Ovary (tissue), 9 donors: ENCODE data around the gene HDAC1. TPM values are rescaled to one million over a fixed set of nuclear protein-coding genes. Genes with fewer than 3 reads are reported as not detected.

Experiments used
- DNase-seq, 5 donors: peaks; one replicate each; pipeline ENCODE4 v3.0.0-alpha.2; 2019 to 2020
- H3K27ac ChIP-seq, 2 donors: fragments of 200-600 bp; one replicate each; pipeline versions ENCODE4 v1.5.1 to v1.8.0; 2019 to 2022
- H3K27me3 ChIP-seq: fragments of 200-600 bp; one replicate; pipeline ENCODE4 v1.8.0; 2022
- H3K36me3 ChIP-seq: fragments of 200-600 bp; sonication (generic); one replicate; pipeline ENCODE4 v1.5.1; 2019
- H3K4me1 ChIP-seq: one replicate; pipeline ENCODE4 v1.8.1; 2013; ENCODE audit warnings: mild to moderate bottlenecking, moderate library complexity; ENCODE audit not compliant: insufficient read depth
- H3K4me3 ChIP-seq: fragments of 200-600 bp; sonication (generic); one replicate; pipeline ENCODE4 v1.5.1; 2017
- H3K9me3 ChIP-seq, 2 donors: fragments of 200-600 bp in 1 of 2; sonication (generic) in 1 of 2; one replicate each; pipeline versions ENCODE4 v1.5.1 to v1.8.1; 2013 to 2019; ENCODE audit warnings: mild to moderate bottlenecking in 1 of 2, moderate library complexity in 1 of 2
- EP300 ChIP-seq: sonication (generic); formaldehyde crosslinking; IDR thresholded peaks from one replicate; pipeline ENCODE4 v1.6.1; 2017; ENCODE audit warnings: antibody characterized with exemption
- POLR2A ChIP-seq: fragments of 450-650 bp; IDR thresholded peaks from one replicate; pipeline ENCODE4 v1.6.1; 2017; ENCODE audit warnings: antibody characterized with exemption, mild to moderate bottlenecking, moderate library complexity
- WGBS, 3 donors: extraction: QIAGEN DNeasy Blood & Tissue Kit in 1 of 3; methylation state at CpG; one replicate each; pipeline versions ENCODE4 v1.1.5 to v1.1.7; 2013 to 2017; 5-methylcytosine and 5-hydroxymethylcytosine counted together
- intact Hi-C, 4 donors: fragments of 100-400 bp; cut with DNase I; formaldehyde crosslinking; loops; one replicate each; pipeline versions ENCODE4 v1.11.0 to v1.15.1; 2022 to 2023
- polyA plus RNA-seq, 2 donors: library from polyadenylated mRNA; stranded (reverse); fragments of 200-250 nt in 1 of 2; fragments of 350-450 nt in 1 of 2; fragmentation: Illumina TruSeq in 1 of 2; extraction: RNeasy Lipid Tissue Mini Kit (QIAGEN cat#74804) in 1 of 2; gene quantifications; one replicate each; pipeline ENCODE4 v1.2.3, GENCODE V29; 2013 to 2014
- total RNA-seq, 7 donors: library from RNA; depleted of rRNA in 2 of 7; stranded (reverse); fragments of >200 nt in 2 of 7; fragmentation: NEBNext Ultra II Directional in 3 of 7; extraction: Animal tissue kit (Norgen Biotek cat#: 25700) in 3 of 7; gene quantifications; one replicate each; pipeline versions ENCODE4 v1.1.0 to v1.2.4, GENCODE V29; 2016 to 2023
- TF ChIP-seq, protein P1 (sequence below), 3 donors: fragments of 450-650 bp in 2 of 3; fragments of 200-600 bp in 1 of 3; IDR thresholded peaks; one replicate each; pipeline versions ENCODE4 v1.5.1 to v1.8.0; 2016 to 2022; ENCODE audit warnings: antibody characterized with exemption in 3 of 3, mild to moderate bottlenecking in 1 of 3
- donor health status: DM: no; HTN: no; CAD: no; lungs with moderate emphysema.
- donor health status: DM: no; HTN: no; CAD: no.
- donor health status: Bipolar disorder and iron deficiency.
- donor health status: DM: yes; HTN: yes; CAD: no.
- donor health status: DM: no; HTN: no; CAD: no.
- donor health status: DM: yes; HTN: yes; CAD: no.

HDAC1 gene
- total and polyA plus RNA-seq, 9 donors = 52.9 to 107 (median 89.2) TPM

DNA sequence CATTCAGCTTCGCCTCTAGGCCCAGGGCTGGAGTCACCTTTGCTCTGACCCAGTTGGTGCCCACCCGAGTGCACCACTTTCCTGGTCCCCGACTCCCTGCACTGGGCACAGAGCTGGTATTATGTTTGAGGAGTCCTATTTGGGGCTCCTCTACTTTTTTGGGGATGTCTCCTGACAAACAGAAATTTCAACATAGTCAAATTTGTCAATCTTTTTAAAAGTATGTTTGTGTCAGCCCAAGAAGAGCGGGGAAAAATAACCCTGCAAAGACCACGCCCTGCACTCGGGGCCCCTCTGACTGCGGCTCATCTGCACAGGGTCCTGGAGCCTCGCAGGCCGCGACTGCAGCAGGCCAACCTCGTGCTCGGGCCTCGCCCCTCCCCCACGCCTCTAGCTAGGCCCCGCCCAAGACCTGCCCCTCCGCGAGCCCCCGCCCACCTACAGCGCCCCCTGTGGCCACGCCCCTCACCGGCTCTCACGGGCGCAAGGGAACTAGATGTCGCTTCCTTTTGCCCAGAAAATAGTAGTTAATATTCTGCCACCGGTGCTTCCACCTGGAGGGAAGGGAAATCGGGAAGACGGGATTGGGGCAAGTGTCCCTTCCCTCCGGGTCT lies 59.0 kb downstream of the HDAC1 start:
- H3K27me3 ChIP-seq = no peaks in the 10 kb centered on the region
- WGBS, 3 donors = 19 to 28% (median 21%) methylated on average over 26 to 28 of the region's 28 CpGs
- TF ChIP-seq EP300 = no peak
- TF ChIP-seq, protein P1, sequence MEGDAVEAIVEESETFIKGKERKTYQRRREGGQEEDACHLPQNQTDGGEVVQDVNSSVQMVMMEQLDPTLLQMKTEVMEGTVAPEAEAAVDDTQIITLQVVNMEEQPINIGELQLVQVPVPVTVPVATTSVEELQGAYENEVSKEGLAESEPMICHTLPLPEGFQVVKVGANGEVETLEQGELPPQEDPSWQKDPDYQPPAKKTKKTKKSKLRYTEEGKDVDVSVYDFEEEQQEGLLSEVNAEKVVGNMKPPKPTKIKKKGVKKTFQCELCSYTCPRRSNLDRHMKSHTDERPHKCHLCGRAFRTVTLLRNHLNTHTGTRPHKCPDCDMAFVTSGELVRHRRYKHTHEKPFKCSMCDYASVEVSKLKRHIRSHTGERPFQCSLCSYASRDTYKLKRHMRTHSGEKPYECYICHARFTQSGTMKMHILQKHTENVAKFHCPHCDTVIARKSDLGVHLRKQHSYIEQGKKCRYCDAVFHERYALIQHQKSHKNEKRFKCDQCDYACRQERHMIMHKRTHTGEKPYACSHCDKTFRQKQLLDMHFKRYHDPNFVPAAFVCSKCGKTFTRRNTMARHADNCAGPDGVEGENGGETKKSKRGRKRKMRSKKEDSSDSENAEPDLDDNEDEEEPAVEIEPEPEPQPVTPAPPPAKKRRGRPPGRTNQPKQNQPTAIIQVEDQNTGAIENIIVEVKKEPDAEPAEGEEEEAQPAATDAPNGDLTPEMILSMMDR (IDR thresholded peaks at IDR 0.05) = peak; percentile 16 to 54 (median 44)
- no peak for TF ChIP-seq POLR2A
- H3K36me3 ChIP-seq = no peaks in the 10 kb centered on the region
- H3K4me1 ChIP-seq = peaks cover 26% of the 10 kb centered on the region
- no peaks in the 10 kb centered on the region for H3K9me3 ChIP-seq
- H3K4me3 ChIP-seq = peak overlapping the region; percentile 52
- peak; percentile 82 to 89 (median 88) for DNase-seq
- intact Hi-C loops = no loop called here
- H3K27ac ChIP-seq = peak overlapping the region; percentile 90 to 94

DNA sequence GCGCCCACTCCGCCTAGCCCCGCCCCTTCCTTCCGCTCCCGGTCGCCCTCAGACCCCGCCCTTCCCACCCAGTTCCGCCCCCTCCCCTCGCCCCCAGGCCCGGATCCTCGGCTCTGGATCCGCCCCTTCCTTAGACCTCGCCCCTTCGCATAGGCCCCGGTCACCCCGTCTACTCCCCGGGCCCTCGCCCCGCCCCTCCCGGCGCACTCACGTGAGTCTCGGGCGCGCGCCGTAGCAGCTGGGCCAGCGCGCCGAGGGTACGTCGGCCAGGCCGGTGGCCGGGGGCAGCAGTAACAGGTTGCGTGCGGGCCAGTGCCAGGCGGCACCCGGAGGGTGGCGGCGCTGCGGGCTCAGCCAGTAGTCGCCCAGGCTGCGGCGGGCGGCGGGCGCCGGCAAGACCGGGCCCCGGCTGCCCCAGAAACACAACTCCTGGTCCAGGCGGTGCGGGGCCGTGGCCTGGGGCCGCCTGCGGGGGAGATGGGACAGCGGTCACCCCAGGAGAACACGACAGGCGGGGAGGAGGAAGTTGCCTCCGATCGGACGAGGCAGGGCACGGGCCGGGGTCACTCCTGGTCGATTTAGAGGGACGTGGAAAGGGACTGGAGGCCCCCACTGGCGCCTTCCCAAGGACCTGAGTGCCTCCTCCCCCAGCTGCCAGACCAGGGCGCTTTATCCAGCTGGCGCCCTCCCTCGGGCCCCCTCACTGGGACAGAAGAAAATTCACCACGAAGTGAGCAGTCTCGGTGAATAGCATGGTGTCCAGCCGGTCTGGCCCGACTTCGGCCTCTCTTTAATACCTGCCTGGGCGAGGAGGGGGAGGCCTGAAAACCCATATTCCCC lies 59.7 kb downstream of the HDAC1 start:
- Histone ChIP-seq H3K27me3 (no peaks in the 10 kb centered on the region), H3K4me1 (peaks cover 24% of the 10 kb centered on the region)
- 0 to 1% (median 0%) methylated on average over 7 to 75 of the region's 75 CpGs for WGBS, 3 donors

DNA sequence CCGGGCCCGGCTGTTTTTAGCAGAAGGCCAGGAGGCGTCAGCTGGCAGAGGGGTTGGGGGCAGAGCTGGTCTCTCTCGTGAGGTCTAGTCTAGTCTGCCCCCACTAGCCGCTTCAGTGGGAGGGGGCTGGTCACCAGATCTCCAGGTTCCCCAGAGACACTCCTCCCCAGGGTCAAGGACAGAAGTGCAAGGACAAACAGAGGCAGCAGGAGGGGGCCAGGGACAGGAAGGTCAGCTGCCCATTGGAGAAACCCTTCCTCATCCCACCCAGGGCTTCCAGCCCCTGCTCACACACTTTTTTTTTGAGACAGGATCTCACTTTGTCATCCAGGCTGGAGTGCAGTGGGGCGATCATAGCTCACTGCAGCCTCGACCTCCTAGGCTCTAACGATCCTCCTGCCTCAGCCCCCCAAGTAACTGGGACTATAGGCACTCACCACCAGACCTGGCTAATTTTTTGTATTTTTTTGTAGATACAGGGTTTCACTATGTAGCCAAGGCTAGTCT lies 60.4 kb downstream of the HDAC1 start:
- H3K4me1 ChIP-seq = peaks cover 24% of the 10 kb centered on the region

More for the DNA sequence above, 59.7 kb downstream of the HDAC1 start:
- TF ChIP-seq EP300 (no peak), POLR2A (peak; percentile 95)
- TF ChIP-seq, protein P1 (IDR thresholded peaks at IDR 0.05) = no peak
- peak overlapping the region; percentile 90 to 94 for H3K27ac ChIP-seq
- H3K36me3 ChIP-seq = no peaks in the 10 kb centered on the region
- DNase-seq = peak; percentile 95 to 96 (median 96)
- H3K9me3 ChIP-seq = no peaks in the 10 kb centered on the region
- intact Hi-C loops = no loop called here
- peak overlapping the region; percentile 52 for H3K4me3 ChIP-seq

DNA sequence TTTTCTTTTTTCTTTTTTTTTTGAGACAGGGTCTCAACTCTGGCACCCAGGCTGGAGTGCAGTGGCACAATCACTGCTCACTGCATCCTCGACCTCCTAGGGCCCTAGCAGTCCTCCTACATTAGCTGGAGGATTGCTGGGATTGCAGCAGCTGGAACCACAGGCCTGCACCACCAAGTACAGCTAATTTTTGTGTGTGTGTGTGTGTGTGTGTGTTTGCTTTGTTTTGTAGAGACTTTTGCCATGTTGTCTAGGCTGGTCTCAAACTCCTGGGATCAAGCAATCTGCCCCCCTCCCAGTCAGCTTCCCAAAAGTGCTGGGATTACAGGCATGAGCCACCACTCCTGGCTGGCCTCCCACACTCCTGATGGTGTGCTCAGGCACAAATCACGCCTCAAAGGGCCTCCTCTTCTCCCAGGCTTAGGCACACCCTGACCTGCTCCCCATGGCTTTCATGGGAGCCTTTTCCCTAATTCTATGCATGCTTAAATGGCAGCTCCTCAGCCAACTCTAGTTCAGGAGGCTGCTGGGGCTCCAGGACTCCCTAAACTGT lies 61.0 kb downstream of the HDAC1 start:
- intact Hi-C loops = no loop called here
- no peaks in the 10 kb centered on the region for H3K27me3 ChIP-seq
- peaks cover 24% of the 10 kb centered on the region for H3K4me1 ChIP-seq

More for the DNA sequence above, 60.4 kb downstream of the HDAC1 start:
- TF ChIP-seq EP300 (no peak), POLR2A (no peak)
- TF ChIP-seq, protein P1 (IDR thresholded peaks at IDR 0.05) = no peak
- Histone ChIP-seq H3K9me3 (no peaks in the 10 kb centered on the region), H3K4me3 (peak overlapping the region; percentile 52), H3K27ac (peak overlapping the region; percentile 90 to 94), H3K36me3 (no peaks in the 10 kb centered on the region), H3K27me3 (no peaks in the 10 kb centered on the region)
- intact Hi-C loops = no loop called here
- 14 to 36% (median 16%) methylated on average over 5 to 8 of the region's 8 CpGs for WGBS, 3 donors
- DNase-seq = peak in 1 of 5 donors; percentile 58

More for the DNA sequence above, 61.0 kb downstream of the HDAC1 start:
- Histone ChIP-seq H3K9me3 (no peaks in the 10 kb centered on the region), H3K36me3 (no peaks in the 10 kb centered on the region), H3K4me3 (no peak overlapping the region), H3K27ac (peak overlapping the region; percentile 90 to 94)
- no peak for TF ChIP-seq EP300
- TF ChIP-seq, protein P1 (IDR thresholded peaks at IDR 0.05) = no peak
- no peak for TF ChIP-seq POLR2A
- peak in 1 of 5 donors; percentile 44 for DNase-seq
- WGBS, 3 donors = 19 to 30% (median 30%) methylated on average over 2 of the region's 2 CpGs
